IPS-NIHi7 (cell line): ENCODE measurements around the gene NSL1.
"Not testable (repeated sequence)": the region's sequence is repeated elsewhere in the genome, so short reads cannot be mapped to it uniquely, and the experiment has no call there.

Source experiments
- DNase-seq: peaks from one replicate; pipeline ENCODE4 v3.0.0; 2012; ENCODE audit warnings: mixed read lengths; ENCODE audit errors: extremely low spot score

NSL1 gene

GRCh38 chr1:212791676-212792395, at the start of gene NSL1, which contains the start of gene TATDN3:
Gene NSL1, minus strand, starts transcription at chr1:212791777. Its CDS starts 14 bp downstream, at chr1:212791763.
Gene TATDN3, plus strand, starts transcription at chr1:212791894. Its CDS starts 28 bp downstream, at chr1:212791922.
- DNase-seq = peak; percentile 89

DNA sequence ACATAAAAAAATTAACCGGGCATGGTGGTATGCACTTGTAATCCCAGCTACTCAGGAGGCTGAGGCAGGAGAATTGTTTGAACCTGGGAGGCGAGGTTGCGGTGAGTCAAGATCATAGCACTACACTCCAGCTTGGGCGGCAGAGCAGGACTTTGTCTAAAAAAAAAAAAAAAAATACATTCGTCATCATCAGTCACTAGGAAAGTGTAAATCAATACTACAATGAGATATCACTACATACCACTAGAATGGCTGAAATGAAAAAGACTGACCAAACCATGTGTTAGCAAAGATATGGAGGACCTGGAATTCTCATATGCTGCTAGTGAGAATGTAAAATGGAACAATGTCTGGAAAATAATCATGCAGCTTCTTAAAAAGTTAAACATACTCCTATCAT, 46.6 kb upstream of the NSL1 start:
- no peak for DNase-seq

DNA sequence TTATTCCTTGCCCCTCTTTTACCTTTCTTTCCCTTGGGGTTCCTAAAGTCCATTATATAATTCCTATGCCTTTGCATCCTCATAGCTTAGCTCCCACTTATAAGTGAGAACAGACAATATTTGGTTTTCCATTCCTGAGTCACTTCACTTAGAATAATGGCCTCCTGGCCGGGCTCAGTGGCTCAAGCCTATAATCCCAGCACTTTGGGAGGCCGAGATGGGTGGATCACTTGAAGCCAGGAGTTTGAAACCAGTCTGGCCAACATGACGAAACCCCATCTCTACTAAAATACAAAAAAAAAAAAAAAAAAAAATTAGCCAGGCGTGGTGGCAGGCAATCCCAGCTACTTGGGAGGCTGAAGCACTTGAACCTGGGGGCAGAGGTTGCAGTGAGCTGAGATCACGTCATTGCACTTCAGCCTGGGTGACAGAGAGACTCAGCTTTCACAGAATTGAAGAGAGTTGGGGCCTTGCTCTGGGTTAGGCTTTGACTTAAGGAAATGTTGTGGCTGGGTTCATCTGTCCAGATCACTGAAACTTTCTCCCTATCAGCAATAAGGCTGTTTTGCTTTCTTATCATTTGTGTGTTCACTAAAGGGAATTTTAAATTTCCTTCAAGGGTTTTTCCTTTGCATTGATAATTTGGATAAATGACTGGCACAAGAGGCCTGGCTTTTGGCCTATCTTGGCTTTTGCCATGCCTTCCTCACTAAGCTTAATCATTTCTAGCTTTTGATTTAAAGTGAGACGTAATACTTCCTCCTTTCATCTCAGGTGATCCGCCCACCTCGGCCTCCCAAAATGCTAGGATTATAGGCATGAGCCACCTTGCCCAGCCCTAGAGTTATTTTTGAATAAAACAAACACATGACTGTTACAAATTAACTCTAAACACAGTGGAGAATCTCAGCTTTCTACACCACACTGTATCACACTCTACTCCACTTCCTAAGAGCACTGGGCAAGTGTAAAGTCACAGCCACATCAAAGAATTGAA, 41.9 kb upstream of the NSL1 start:
- DNase-seq = not testable (repeated sequence)

GRCh38 chr1:212828395-212828794, 36.8 kb upstream of the NSL1 start:
- DNase-seq = no peak

DNA sequence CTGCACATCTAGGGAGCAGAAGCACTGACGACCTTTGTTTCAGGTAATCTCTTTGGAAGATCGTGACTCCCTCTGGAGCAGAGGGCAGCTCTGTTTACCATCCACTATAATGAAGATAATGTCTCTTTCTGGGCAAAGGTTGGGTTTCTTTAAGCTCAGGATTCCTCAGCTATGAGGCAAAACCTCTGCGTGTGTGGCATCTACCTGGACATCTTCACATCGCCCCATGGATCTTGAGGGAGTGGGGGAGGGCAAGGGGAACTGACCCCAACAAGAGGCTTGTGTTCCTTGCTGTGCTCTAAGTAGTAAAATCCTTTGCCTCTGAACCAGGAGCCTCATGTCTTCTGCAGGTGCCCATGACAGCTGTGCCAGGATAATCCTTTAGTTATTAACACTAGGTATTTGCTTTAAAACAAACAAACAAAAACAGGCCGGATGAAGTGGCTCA, 36.3 kb upstream of the NSL1 start:
- no peak for DNase-seq

DNA sequence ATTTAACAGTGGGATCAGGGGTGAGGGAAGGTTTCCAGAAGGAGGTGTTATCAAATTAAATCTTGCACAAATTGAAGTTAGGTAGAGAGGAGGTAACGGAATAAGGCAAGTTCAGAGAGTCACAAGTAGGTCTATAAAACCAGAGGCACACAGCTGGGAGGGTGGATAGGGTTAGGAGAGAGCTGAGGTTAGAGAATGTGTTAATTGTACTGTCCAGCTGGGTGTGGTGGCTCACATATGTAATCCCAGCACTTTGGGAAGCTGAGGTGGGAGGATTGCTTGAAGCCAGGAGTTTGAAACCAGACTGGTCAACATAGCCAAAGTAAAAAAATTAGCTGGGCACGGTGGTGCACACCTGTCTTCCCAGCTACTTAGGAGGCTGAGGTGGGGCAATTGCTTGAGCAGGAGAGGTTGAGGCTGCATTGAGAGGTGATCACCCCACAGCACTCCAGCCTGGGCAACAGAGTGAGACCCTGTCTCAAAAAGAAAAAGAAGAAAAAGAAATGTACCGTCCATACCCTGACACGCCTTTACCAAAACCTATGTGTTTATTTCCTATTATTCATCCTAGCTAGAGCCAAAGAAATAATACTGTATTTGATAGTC, 35.7 kb upstream of the NSL1 start:
- no peak for DNase-seq

DNA sequence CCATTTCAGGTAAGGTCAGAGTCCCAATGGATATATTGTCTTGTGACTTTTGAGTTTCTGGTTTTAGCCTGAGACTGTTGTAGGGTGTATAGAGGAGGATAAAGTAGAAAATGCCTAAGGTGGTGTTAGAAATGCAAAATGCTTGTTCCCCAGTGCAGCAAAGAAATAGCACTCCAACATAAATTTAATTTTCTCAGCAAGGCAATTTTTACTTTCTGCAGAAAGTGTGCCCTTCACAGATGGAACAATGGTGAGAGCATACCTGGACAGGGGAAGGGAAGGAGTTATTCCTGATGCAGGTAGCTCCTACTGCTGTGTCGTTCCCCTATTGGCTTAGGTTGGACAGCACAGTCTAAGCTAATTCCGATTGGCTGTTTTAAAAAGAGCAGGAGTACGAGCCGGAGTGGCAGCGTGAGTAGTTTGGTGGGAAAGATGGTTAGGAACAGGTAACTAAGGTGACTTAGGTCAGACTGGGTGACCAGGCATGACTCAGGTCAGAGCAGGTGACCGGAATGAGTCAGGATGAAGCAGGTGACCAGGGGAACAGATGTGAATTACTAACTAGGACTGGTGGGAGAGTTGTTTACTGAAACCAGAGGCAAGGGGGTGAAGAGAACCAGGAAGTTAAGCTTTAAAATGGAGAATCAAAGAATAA, 34.3 kb upstream of the NSL1 start:
- no peak for DNase-seq

DNA sequence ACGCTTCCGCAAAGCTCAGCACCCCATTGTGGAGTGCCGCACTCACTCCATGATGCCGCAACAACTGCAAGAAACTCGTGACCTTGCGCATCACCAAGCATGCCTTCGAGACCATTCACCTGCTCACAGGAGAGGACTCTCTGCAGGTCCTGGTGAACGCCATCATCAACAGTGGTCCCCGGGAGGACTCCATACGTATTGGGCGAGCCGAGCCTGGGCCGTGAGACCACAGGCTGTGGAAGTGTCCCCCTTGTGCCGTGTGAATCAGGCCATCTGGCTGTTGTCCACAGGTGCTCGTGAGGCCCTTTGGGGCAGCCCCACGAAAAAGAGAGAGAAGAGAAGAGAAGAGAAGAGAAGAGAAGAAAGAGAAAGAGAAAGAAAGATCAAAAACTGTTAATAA, 32.6 kb upstream of the NSL1 start:
- DNase-seq = no peak

- DNase-seq = no peak
Measured at GRCh38 chr1:212822956-212823355, 31.4 kb upstream of the NSL1 start.

- no peak for DNase-seq
Measured at GRCh38 chr1:212820969-212821368, 29.4 kb upstream of the NSL1 start.

DNA sequence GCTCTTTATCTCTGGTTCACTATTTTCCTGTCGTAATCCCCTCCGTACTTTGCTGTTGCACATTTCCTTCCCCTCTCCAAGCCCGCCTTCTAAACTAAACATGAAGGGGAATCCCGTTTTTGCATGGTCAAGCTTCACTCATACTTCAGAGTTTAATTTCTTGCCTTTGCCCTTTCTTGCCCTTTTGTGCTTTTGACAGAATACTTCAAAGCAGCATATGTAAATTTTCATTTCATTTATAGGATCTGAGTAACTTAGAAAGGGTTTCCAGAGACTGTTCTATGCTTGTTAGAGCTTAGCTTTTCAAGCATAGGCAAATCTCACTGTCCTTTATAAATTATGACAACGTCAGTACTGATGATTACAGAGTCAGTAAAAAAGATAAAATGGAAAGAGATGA, 28.1 kb upstream of the NSL1 start:
- no peak for DNase-seq

GRCh38 chr1:212816567-212817278, 25.1 kb upstream of the NSL1 start:
- DNase-seq = no peak

DNA sequence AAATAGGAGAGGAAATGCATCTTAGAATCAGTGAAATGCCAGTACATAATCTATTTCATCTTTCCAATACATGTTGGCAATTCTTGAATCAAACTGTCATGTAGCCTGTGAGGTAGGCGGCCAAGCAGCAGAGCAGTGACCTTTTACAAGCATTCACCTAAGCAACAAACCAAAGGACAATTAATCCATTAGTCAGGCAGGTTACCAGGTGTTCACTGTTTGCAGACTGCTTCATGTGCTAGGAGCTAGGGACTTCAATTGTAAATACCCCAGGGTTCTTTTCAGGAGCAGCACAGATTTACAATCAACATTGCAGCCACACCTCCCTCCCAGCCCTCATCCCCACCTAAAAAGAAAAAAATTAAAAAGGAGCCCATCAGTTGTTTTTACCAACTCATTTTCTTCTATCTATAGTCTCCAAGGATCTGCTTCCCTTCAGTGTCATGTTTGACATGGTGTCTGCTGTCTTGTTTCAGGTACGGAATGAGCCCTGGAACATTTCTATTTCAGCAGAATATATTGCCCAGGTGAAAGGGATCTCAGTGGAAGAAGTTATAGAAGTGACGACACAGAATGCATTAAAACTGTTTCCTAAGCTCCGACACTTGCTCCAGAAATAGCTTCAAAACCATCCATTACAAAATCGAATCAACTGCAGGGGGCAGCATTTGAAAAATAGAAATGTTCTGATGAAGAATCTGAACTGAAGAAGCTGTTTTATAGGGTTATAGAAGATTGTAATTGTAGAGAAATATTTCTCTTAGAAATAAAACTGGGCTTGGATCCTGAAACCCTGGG, 23.2 kb upstream of the NSL1 start:
- peak; percentile 22 for DNase-seq

GRCh38 chr1:212805767-212806166, 14.2 kb upstream of the NSL1 start:
- no peak for DNase-seq

DNA sequence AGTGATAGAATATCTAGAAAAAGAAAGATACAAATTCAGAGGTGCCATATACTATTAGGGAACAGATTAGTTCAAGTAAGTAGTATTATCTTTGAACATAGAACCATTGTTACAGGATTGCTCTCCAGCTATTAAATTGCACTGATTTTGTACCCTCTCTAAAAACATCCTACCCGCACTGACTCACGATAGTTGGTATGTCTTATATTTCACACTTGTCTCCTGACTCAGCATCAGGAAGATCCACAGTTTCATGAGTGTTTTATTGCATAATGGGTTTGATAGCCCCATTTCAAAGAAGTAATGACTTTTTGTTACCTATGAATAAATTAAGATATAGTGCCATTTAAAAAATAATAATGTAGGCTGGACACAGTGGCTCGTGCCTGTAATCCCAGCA, 6.1 kb upstream of the NSL1 start:
- DNase-seq = no peak

DNA sequence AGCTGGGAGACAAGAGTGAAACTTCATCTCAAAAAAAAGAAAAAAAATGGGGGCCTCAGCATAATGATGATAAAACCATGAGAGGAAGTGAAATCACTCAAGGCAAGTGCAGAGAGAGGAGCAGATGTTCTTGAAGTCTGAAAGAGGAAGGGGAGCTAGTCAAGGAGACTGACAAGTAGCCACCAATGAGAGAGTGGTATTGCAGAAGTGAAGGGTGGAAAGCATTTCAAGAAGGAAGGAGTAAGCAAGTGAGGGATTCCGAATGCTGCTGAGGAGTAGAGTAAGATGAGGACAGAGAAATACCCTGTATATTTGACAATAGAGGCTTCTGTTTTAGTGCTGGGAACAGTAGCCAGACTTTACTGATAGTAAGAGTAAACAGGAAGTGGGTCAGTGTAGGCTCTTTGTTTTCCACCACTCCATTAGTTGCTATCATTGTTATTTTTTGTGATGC, 3.0 kb upstream of the NSL1 start:
- no peak for DNase-seq

DNA sequence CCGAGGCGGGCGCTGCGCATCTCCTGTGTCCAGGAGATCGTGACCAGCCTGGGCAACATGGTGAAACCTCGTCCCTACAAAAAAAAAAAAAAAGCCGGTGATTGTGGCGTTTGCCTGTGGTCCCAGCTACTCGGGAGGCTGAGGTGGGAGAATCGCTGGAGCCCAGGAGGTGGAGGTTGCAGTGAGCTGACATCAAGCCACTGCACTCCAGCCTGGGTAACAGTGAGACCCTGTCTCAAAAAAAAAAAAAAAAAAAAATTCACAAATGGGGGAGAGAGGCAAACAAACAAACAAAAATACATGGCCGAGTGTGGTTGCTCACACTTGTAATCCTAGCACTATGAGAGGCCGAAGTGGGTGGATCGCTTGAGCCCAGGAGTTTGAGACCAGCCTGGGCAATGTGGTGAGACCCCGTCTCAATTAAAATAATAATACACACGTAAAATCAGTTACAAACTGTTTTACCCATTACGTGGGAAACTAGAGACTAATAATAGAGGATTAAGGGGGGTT, 875 bp upstream of the NSL1 start:
- no peak for DNase-seq

DNA sequence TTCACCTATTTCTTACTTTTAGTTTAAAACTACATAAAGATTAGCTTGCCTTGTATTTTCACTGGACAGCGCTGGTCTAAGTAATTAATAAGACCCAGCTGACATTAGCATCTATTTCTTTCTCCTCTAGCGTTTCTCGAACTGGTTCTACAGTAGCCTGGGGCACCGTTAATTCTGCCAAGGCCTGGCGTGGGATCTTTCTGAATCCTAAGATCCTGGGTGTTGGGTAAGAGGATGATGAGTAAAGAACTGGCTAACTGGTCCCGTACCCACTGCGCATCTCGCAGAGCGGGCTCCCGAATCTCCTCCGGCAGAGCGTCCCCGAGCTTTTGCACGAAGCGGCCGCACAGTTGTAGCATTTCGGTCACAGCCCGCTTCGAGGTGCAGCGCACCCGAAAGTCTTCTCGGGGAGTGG, 309 bp downstream of the NSL1 start:
- DNase-seq = peak; percentile 59

DNA sequence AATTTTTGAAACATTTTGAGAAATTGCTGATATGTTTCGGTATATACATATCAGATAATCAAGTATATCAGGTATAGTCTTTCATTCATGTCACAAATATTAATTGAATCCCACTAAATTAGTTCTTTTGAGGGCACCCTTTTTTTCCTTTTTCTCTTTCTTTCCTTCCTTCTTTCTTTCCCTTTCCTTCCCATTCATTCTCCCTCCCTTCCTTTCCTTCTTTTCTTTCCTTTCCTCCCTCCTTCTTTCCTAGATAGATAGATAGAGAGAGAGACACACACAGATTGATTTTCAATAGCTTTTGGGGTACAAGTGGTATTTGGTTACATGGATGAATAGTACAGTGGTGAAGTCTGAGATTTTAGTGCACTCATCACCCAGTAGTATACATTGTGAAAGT, 5.7 kb downstream of the NSL1 start:
- no peak for DNase-seq

DNA sequence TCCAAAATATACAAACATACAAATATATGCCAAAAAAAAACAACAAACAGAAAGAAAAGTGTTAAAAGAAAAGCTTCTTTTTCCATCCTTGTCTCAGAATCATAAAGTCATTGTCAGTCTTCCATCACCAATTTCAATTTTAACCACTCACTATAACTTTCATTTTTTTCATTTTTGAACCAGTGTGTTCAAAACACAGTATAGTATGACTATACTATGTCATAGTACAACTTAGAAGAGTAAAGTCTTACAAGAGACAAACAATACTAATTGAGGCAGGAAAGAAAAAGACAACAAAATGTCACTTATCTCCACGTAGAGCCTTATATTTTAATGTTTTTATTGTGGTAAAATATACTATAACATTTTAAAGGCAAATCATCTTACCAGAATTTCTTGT, 7.6 kb downstream of the NSL1 start:
- no peak for DNase-seq
